ENCODE measurements around the gene KRTAP9-9. TPM values are rescaled to one million over a fixed set of nuclear protein-coding genes. Genes with fewer than 3 reads are reported as not detected.

KRTAP9-9 gene
- total RNA-seq, 2 experiments from 2014 or later = not detected

GRCh38 chr17:41302981-41303380 is 47.8 kb downstream of the KRTAP9-9 start:
- CTCF ChIA-PET = no interaction called here
- intact Hi-C loops (cut with micrococcal nuclease) = no loop called here
- Mint-ChIP-seq H3K36me3 (no peaks in the 10 kb centered on the region), H3K4me3 (no peak overlapping the region), H3K9me3 (peaks cover 3% of the 10 kb centered on the region), H3K27me3 (no peaks in the 10 kb centered on the region), H3K27ac (no peak overlapping the region), H3K4me1 (ENCODE audit: low read depth) (peaks cover 19% of the 10 kb centered on the region)
- no peak for DNase-seq
- POLR2A ChIA-PET = no interaction called here

- CTCF ChIA-PET = interaction anchor here (0.7 to 1.5 kb wide), 2 partner anchors 18 to 114 kb away, joined by 3 to 4 read pairs; no protein-coding TSS in a partner anchor
- H3K27me3 Mint-ChIP-seq = no peaks in the 10 kb centered on the region
These were observed 48.9 kb downstream of the KRTAP9-9 start for GRCh38 chr17:41304091-41304490.

More at GRCh38 chr17:41304091-41304490, 48.9 kb downstream of the KRTAP9-9 start:
- no peak overlapping the region for H3K4me3 Mint-ChIP-seq
- peaks cover 3% of the 10 kb centered on the region for H3K9me3 Mint-ChIP-seq
- POLR2A ChIA-PET = no interaction called here
- no peak overlapping the region for H3K27ac Mint-ChIP-seq
- H3K4me1 Mint-ChIP-seq (ENCODE audit: low read depth) = peaks cover 30% of the 10 kb centered on the region
- no peaks in the 10 kb centered on the region for H3K36me3 Mint-ChIP-seq
- intact Hi-C loops (cut with micrococcal nuclease) = no loop called here
- no peak for DNase-seq

Other genes with a start within 250 kb of the KRTAP9-9 start
- not detected for gene KRTAP3-1, start 246.3 kb upstream of the KRTAP9-9 start, total RNA-seq
- gene KRTAP1-5, start 228.2 kb upstream of the KRTAP9-9 start, total RNA-seq = not detected
- not detected for gene KRTAP1-4, start 225.2 kb upstream of the KRTAP9-9 start, total RNA-seq
- not detected for gene KRTAP1-3, start 220.5 kb upstream of the KRTAP9-9 start, total RNA-seq
- gene KRTAP1-1, start 213.9 kb upstream of the KRTAP9-9 start, total RNA-seq = not detected
- gene KRTAP2-1, start 208.1 kb upstream of the KRTAP9-9 start, total RNA-seq = not detected
- not detected for gene KRTAP2-2, start 200.2 kb upstream of the KRTAP9-9 start, total RNA-seq
- gene KRTAP2-3, start 195.3 kb upstream of the KRTAP9-9 start, total RNA-seq = not detected
- not detected for gene KRTAP2-4, start 189.5 kb upstream of the KRTAP9-9 start, total RNA-seq
- gene KRTAP4-7, start 171.2 kb upstream of the KRTAP9-9 start, total RNA-seq = not detected
- gene KRTAP4-8, start 157.2 kb upstream of the KRTAP9-9 start, total RNA-seq = not detected
- gene KRTAP4-16, start 153.2 kb upstream of the KRTAP9-9 start, total RNA-seq = not detected
- not detected for gene KRTAP4-9, start 150.0 kb upstream of the KRTAP9-9 start, total RNA-seq
- not detected for gene KRTAP4-11, start 137.0 kb upstream of the KRTAP9-9 start, total RNA-seq
- not detected for gene KRTAP4-12, start 131.2 kb upstream of the KRTAP9-9 start, total RNA-seq
- not detected for gene KRTAP4-6, start 114.8 kb upstream of the KRTAP9-9 start, total RNA-seq
- not detected for gene KRTAP4-5, start 105.6 kb upstream of the KRTAP9-9 start, total RNA-seq
- gene KRTAP4-4, start 94.6 kb upstream of the KRTAP9-9 start, total RNA-seq = not detected
- gene KRTAP4-3, start 87.2 kb upstream of the KRTAP9-9 start, total RNA-seq = not detected
- gene KRTAP4-2, start 77.2 kb upstream of the KRTAP9-9 start, total RNA-seq = not detected
- gene KRTAP4-1, start 70.5 kb upstream of the KRTAP9-9 start, total RNA-seq = not detected
- gene KRTAP9-1, start 65.5 kb upstream of the KRTAP9-9 start, total RNA-seq = not detected
- not detected for gene KRTAP9-2, start 28.7 kb upstream of the KRTAP9-9 start, total RNA-seq
- not detected for gene KRTAP9-3, start 22.9 kb upstream of the KRTAP9-9 start, total RNA-seq
- not detected for gene KRTAP9-8, start 17.4 kb upstream of the KRTAP9-9 start, total RNA-seq
- not detected for gene KRTAP9-4, start 5.7 kb upstream of the KRTAP9-9 start, total RNA-seq
- gene KRTAP9-6, start 10.0 kb downstream of the KRTAP9-9 start, total RNA-seq = not detected
- not detected for gene KRTAP9-7, start 20.3 kb downstream of the KRTAP9-9 start, total RNA-seq
- gene KRTAP29-1, start 47.5 kb downstream of the KRTAP9-9 start, total RNA-seq = not detected
- not detected for gene KRTAP16-1, start 53.9 kb downstream of the KRTAP9-9 start, total RNA-seq
- gene KRTAP17-1, start 60.3 kb downstream of the KRTAP9-9 start, total RNA-seq = not detected
- gene KRT33A, start 95.4 kb downstream of the KRTAP9-9 start, total RNA-seq = not detected
- gene KRT33B, start 114.4 kb downstream of the KRTAP9-9 start, total RNA-seq = not detected
- gene KRT34, start 126.9 kb downstream of the KRTAP9-9 start, total RNA-seq = not detected
- gene KRT31, start 142.2 kb downstream of the KRTAP9-9 start, total RNA-seq = not detected
- not detected for gene KRT37, start 169.2 kb downstream of the KRTAP9-9 start, total RNA-seq
- not detected for gene KRT38, start 185.6 kb downstream of the KRTAP9-9 start, total RNA-seq
- gene KRT32, start 212.0 kb downstream of the KRTAP9-9 start, total RNA-seq = not detected
- not detected for gene KRT35, start 225.8 kb downstream of the KRTAP9-9 start, total RNA-seq
- gene KRT36, start 234.5 kb downstream of the KRTAP9-9 start, total RNA-seq = not detected

Measured in activated CD4-positive, alpha-beta memory T cell treated with anti-CD3 and anti-CD28 coated beads for 36 hours (primary cell).